K562 (cell line): ENCODE data around the gene NKIRAS2. TPM values are rescaled to one million over a fixed set of nuclear protein-coding genes. Genes with fewer than 3 reads are reported as not detected.

ENCODE experiments used
- GABPA ChIP-seq: fragments of 200-800 bp; sonication (Bioruptor generic); conservative IDR thresholded peaks from 2 replicates; pipeline ENCODE4 v1.6.1; 2016; ENCODE audit warnings: low read depth, missing genetic modification characterization, missing compliant biosample characterization
- KLF1 ChIP-seq: fragments of 450-650 bp; IDR thresholded peaks from 2 replicates; pipeline ENCODE4 v1.6.1; 2016; ENCODE audit warnings: missing genetic modification characterization, missing compliant biosample characterization
- KLF16 ChIP-seq: IDR thresholded peaks from 2 replicates; pipeline ENCODE4 v1.6.1; 2016; ENCODE audit warnings: antibody characterized with exemption
- MAZ ChIP-seq, 2 experiments: fragments of 450-650 bp in 1 of 2; sonication (generic) in 1 of 2; formaldehyde crosslinking; IDR thresholded peaks in 1 of 2; conservative IDR thresholded peaks in 1 of 2; 2 replicates each; pipeline versions ENCODE4 v1.4.0 to v1.5.0; 2020; ENCODE audit warnings: mild to moderate bottlenecking in 1 of 2, missing genetic modification reagents in 1 of 2
- MNT ChIP-seq, 2 experiments: fragments of 450-650 bp; conservative IDR thresholded peaks; 2 replicates each; pipeline ENCODE4 v1.6.1; 2017; ENCODE audit warnings: mild to moderate bottlenecking in 2 of 2, moderate library complexity in 2 of 2
- NCOA6 ChIP-seq: fragments of 450-650 bp; IDR thresholded peaks from 2 replicates; pipeline ENCODE4 v1.6.1; 2017; ENCODE audit warnings: mild to moderate bottlenecking
- NFIC ChIP-seq: fragments of 450-650 bp; IDR thresholded peaks from 2 replicates; pipeline ENCODE4 v1.6.1; 2017; ENCODE audit warnings: mild to moderate bottlenecking, inconsistent platforms
- NR1H2 ChIP-seq: sonication (generic); formaldehyde crosslinking; IDR thresholded peaks from 2 replicates; pipeline ENCODE4 v1.4.0; 2020; ENCODE audit warnings: mild to moderate bottlenecking, missing genetic modification reagents
- PHB ChIP-seq: fragments of 250-450 bp; sonication (Bioruptor Pico); IDR thresholded peaks from 2 replicates; pipeline ENCODE4 v1.5.0; 2021
- POLR2G ChIP-seq: fragments of 200-400 bp; formaldehyde crosslinking; IDR thresholded peaks from 2 replicates; pipeline ENCODE4 v1.6.1; 2017; ENCODE audit warnings: low read depth, mild to moderate bottlenecking, antibody characterized with exemption, low read length, moderate library complexity
- RAD51 ChIP-seq: fragments of 450-650 bp; IDR thresholded peaks from 2 replicates; pipeline ENCODE4 v1.7.1; 2016; ENCODE audit warnings: low read depth, mild to moderate bottlenecking, borderline replicate concordance
- RBFOX2 ChIP-seq: fragments of 200-400 bp; formaldehyde crosslinking; IDR thresholded peaks from 2 replicates; pipeline ENCODE4 v1.6.1; 2017; ENCODE audit warnings: low read depth, mild to moderate bottlenecking, low read length, moderate library complexity
- RCOR1 ChIP-seq, 2 experiments: IDR thresholded peaks; 2 replicates each; pipeline ENCODE4 v1.6.1; 2012; ENCODE audit warnings: low read depth in 2 of 2, low read length in 2 of 2, borderline replicate concordance in 1 of 2, improper control_type of control experiment in 1 of 2
- SIN3B ChIP-seq: fragments of 450-650 bp; IDR thresholded peaks from 2 replicates; pipeline ENCODE4 v1.6.1; 2017; ENCODE audit warnings: low read depth, mild to moderate bottlenecking, moderate library complexity
- SNRNP70 ChIP-seq: fragments of 200-400 bp; formaldehyde crosslinking; optimal IDR thresholded peaks from 2 replicates; pipeline ENCODE3; 2017; ENCODE audit warnings: low read depth, low read length
- ZNF253 ChIP-seq: fragments of 250-450 bp; sonication (Bioruptor Pico); conservative IDR thresholded peaks from 2 replicates; pipeline ENCODE4 v1.6.1; 2021; ENCODE audit warnings: mild to moderate bottlenecking
- ZNF384 ChIP-seq: IDR thresholded peaks from 2 replicates; pipeline ENCODE4 v1.6.1; 2012; ENCODE audit warnings: low read depth, low read length, improper control_type of control experiment
- ZNF395 ChIP-seq: fragments of 200-800 bp; sonication (Bioruptor generic); IDR thresholded peaks from 2 replicates; pipeline ENCODE4 v1.6.1; 2017; ENCODE audit warnings: missing genetic modification characterization, missing compliant biosample characterization
- ZSCAN29 ChIP-seq: fragments of 450-650 bp; IDR thresholded peaks from 2 replicates; pipeline ENCODE4 v1.6.1; 2017
- polyA plus RNA-seq, 8 experiments: library from polyadenylated mRNA; depleted of rRNA in 4 of 8; stranded (reverse) in 5 of 8; unstranded in 3 of 8; fragments of >200 nt; fragmentation: Nextera tagmentation in 2 of 8; fragmentation: Illumina TruSeq in 1 of 8; extraction: Ambion mirVana in 2 of 8; extraction: Trizol in 1 of 8; gene quantifications; 2 replicates each; pipeline versions ENCODE4 v1.2.1 to v1.2.3, GENCODE V29; 2011 to 2014; ENCODE audit warnings: inconsistent platforms in 1 of 8, missing spikeins in 1 of 8
- total RNA-seq, 7 experiments: library from RNA; depleted of rRNA in 6 of 7; stranded (reverse); fragments of >200 nt in 6 of 7; fragmentation: Illumina TruSeq in 2 of 7; extraction: Trizol in 2 of 7; gene quantifications; 2 replicates each; pipeline versions ENCODE4 v1.2.1 to v1.2.3, GENCODE V29; 2011 to 2021; ENCODE audit warnings: low replicate concordance in 1 of 7
- TF ChIP-seq, protein P1 (sequence below): fragments of 250-450 bp; sonication (Bioruptor Pico); IDR thresholded peaks from 2 replicates; pipeline ENCODE4 v1.8.0; 2022; ENCODE audit warnings: moderate library complexity, mild to moderate bottlenecking, inconsistent platforms
- TF ChIP-seq, protein P2 (sequence below): fragments of 150-350 bp; IDR thresholded peaks from 2 replicates; pipeline ENCODE4 v1.6.1; 2014; ENCODE audit warnings: low read depth, mild to moderate bottlenecking, low read length, borderline replicate concordance

The NKIRAS2 gene
- total and polyA plus RNA-seq, 9 of the 15 experiments (the other 6 are each of a cell fraction or from before 2014, with no cell fraction given), result 10.1 to 65.5 (median 29.8) TPM

- TF ChIP-seq MAZ (CRISPR knock-in tag; conservative IDR thresholded peaks at IDR 0.05 in 1 of 2, IDR thresholded peaks at IDR 0.05 in 1 of 2) (peak; percentile 73 to 86), KLF1 (no peak), KLF16 (no peak), RAD51 (no peak), NR1H2 (CRISPR knock-in tag) (no peak), NFIC (0 out of 2 replicates have a peak, but pooled peaks have one; percentile 5), MNT (conservative IDR thresholded peaks at IDR 0.05) (0 out of 4 replicates have a peak, but pooled peaks of 1 of the 2 experiments have one; percentile 21), SNRNP70 (no peak), PHB (CRISPR knock-in tag) (no peak), ZNF253 (no peak), RCOR1 (IDR thresholded peaks at IDR 0.05; ENCODE audit: borderline replicate concordance in 1 of 2, low read depth in 2 of 2, low read length in 2 of 2) (0 out of 4 replicates have a peak, but pooled peaks of 1 of the 2 experiments have one; percentile 4), GABPA (0 out of 2 replicates have a peak, but pooled peaks have one; percentile 23), ZNF384 (no peak), RBFOX2 (peak; percentile 70), SIN3B (no peak), NCOA6 (0 out of 2 replicates have a peak, but pooled peaks have one; percentile 22), ZSCAN29 (no peak), ZNF395 (CRISPR knock-in tag) (no peak), POLR2G (peak; percentile 86)
- TF ChIP-seq, protein P1, sequence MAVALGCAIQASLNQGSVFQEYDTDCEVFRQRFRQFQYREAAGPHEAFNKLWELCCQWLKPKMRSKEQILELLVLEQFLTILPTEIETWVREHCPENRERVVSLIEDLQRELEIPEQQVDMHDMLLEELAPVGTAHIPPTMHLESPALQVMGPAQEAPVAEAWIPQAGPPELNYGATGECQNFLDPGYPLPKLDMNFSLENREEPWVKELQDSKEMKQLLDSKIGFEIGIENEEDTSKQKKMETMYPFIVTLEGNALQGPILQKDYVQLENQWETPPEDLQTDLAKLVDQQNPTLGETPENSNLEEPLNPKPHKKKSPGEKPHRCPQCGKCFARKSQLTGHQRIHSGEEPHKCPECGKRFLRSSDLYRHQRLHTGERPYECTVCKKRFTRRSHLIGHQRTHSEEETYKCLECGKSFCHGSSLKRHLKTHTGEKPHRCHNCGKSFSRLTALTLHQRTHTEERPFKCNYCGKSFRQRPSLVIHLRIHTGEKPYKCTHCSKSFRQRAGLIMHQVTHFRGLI (CRISPR knock-in tag), result no peak
- TF ChIP-seq, protein P2, sequence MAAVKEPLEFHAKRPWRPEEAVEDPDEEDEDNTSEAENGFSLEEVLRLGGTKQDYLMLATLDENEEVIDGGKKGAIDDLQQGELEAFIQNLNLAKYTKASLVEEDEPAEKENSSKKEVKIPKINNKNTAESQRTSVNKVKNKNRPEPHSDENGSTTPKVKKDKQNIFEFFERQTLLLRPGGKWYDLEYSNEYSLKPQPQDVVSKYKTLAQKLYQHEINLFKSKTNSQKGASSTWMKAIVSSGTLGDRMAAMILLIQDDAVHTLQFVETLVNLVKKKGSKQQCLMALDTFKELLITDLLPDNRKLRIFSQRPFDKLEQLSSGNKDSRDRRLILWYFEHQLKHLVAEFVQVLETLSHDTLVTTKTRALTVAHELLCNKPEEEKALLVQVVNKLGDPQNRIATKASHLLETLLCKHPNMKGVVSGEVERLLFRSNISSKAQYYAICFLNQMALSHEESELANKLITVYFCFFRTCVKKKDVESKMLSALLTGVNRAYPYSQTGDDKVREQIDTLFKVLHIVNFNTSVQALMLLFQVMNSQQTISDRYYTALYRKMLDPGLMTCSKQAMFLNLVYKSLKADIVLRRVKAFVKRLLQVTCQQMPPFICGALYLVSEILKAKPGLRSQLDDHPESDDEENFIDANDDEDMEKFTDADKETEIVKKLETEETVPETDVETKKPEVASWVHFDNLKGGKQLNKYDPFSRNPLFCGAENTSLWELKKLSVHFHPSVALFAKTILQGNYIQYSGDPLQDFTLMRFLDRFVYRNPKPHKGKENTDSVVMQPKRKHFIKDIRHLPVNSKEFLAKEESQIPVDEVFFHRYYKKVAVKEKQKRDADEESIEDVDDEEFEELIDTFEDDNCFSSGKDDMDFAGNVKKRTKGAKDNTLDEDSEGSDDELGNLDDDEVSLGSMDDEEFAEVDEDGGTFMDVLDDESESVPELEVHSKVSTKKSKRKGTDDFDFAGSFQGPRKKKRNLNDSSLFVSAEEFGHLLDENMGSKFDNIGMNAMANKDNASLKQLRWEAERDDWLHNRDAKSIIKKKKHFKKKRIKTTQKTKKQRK, result no peak
Observed at GRCh38 chr17:42050393-42051012, 30.6 kb downstream of the NKIRAS2 start, which contains the start of gene C17orf113 (continued).
